ENCODE data around the gene GGA2. TPM values are rescaled to one million over a fixed set of nuclear protein-coding genes. Genes with fewer than 3 reads are reported as not detected.
"Not testable (repeated sequence)": the region's sequence is repeated elsewhere in the genome, so short reads cannot be mapped to it uniquely, and the experiment has no call there.

Gene GGA2
- total RNA-seq = 10 to 100 TPM; 85.5 to 86.6 TPM

- Mint-ChIP-seq H3K27me3 (ENCODE audit: low read depth) (no peaks in the 10 kb centered on the region), H3K36me3 (ENCODE audit: insufficient read depth in 2 of 2) (peaks cover 10 to 12% of the 10 kb centered on the region in 2 donors), H3K9me3 (peaks cover 0 to 4% of the 10 kb centered on the region in 2 donors), H3K4me3 (peak within 1 kb of the TSS; percentile 92 to 95), H3K4me1 (ENCODE audit: low read depth) (peaks cover 48% of the 10 kb centered on the region), H3K27ac (peak within 1 kb of the TSS; percentile 54)
- peak; percentile 94 to 95 for ATAC-seq (replicated peaks in 1 of 2)
- peak; percentile 84 to 87 for DNase-seq
Measured at GRCh38 chr16:23510164-23510914, at the start of gene GGA2. GGA2 (minus strand) TSS chr16:23510494; CDS start chr16:23510411, 83 bp downstream.

GRCh38 chr16:23557779-23558702 is 47.7 kb upstream of the GGA2 start:
- H3K36me3 Mint-ChIP-seq (ENCODE audit: insufficient read depth in 2 of 2) = peaks cover 0 to 15% of the 10 kb centered on the region in 2 donors
- H3K27me3 Mint-ChIP-seq (ENCODE audit: low read depth) = no peaks in the 10 kb centered on the region
- ATAC-seq (replicated peaks in 1 of 2) (peak in 1 of 2 donors; percentile 13), DNase-seq (no peak)
- peak overlapping the region; percentile 91 for H3K27ac Mint-ChIP-seq
- no peaks in the 10 kb centered on the region for H3K9me3 Mint-ChIP-seq
- H3K4me1 Mint-ChIP-seq (ENCODE audit: low read depth) = peaks cover 63% of the 10 kb centered on the region
- peak overlapping the region; percentile 97 for H3K4me3 Mint-ChIP-seq

- no peaks in the 10 kb centered on the region for H3K27me3 Mint-ChIP-seq (ENCODE audit: low read depth)
Measured at GRCh38 chr16:23556881-23557778, 46.8 kb upstream of the GGA2 start, which contains the start of the genes EARS2 and UBFD1. EARS2 (minus strand) TSS chr16:23557350; CDS start chr16:23557343, 7 bp downstream. UBFD1 (plus strand) TSS chr16:23557727; CDS start chr16:23557743, 16 bp downstream.

GRCh38 chr16:23554536-23554935 is 44.2 kb upstream of the GGA2 start:
- Mint-ChIP-seq H3K4me1 (ENCODE audit: low read depth) (peaks cover 39% of the 10 kb centered on the region), H3K4me3 (no peak overlapping the region), H3K27ac (no peak overlapping the region), H3K36me3 (ENCODE audit: insufficient read depth in 2 of 2) (peaks cover 2 to 12% of the 10 kb centered on the region in 2 donors), H3K27me3 (ENCODE audit: low read depth) (no peaks in the 10 kb centered on the region), H3K9me3 (no peaks in the 10 kb centered on the region)
- no peak for DNase-seq
- no peak for ATAC-seq (replicated peaks in 1 of 2)

More at GRCh38 chr16:23556881-23557778, 46.8 kb upstream of the GGA2 start, which contains the start of the genes EARS2 and UBFD1:
- Mint-ChIP-seq H3K36me3 (ENCODE audit: insufficient read depth in 2 of 2) (peaks cover 0 to 6% of the 10 kb centered on the region in 2 donors), H3K4me3 (peak within 1 kb of the TSS; percentile 97), H3K9me3 (no peaks in the 10 kb centered on the region), H3K27ac (peak within 1 kb of the TSS; percentile 92), H3K4me1 (ENCODE audit: low read depth) (peaks cover 57% of the 10 kb centered on the region)
- DNase-seq = peak; percentile 98 to 99
- peak; percentile 93 for ATAC-seq (replicated peaks in 1 of 2)

- H3K27me3 Mint-ChIP-seq (ENCODE audit: low read depth) = no peaks in the 10 kb centered on the region
- no peak overlapping the region for H3K27ac Mint-ChIP-seq
- no peak overlapping the region for H3K4me3 Mint-ChIP-seq
- peaks cover 28% of the 10 kb centered on the region for H3K4me1 Mint-ChIP-seq (ENCODE audit: low read depth)
- H3K36me3 Mint-ChIP-seq (ENCODE audit: insufficient read depth in 2 of 2) = peaks cover 2 to 13% of the 10 kb centered on the region in 2 donors
- ATAC-seq (replicated peaks in 1 of 2) (no peak), DNase-seq (no peak)
- H3K9me3 Mint-ChIP-seq = no peaks in the 10 kb centered on the region
Measured at GRCh38 chr16:23552161-23552560, 41.9 kb upstream of the GGA2 start.

- H3K36me3 Mint-ChIP-seq (ENCODE audit: insufficient read depth in 2 of 2) = peaks cover 2 to 14% of the 10 kb centered on the region in 2 donors
- no peaks in the 10 kb centered on the region for H3K9me3 Mint-ChIP-seq
- ATAC-seq (replicated peaks in 1 of 2) = no peak
- DNase-seq = no peak
- no peak overlapping the region for H3K4me3 Mint-ChIP-seq
- H3K27me3 Mint-ChIP-seq (ENCODE audit: low read depth) = no peaks in the 10 kb centered on the region
- no peak overlapping the region for H3K27ac Mint-ChIP-seq
- H3K4me1 Mint-ChIP-seq (ENCODE audit: low read depth) = peaks cover 7% of the 10 kb centered on the region
Measured at GRCh38 chr16:23549938-23550337, 39.6 kb upstream of the GGA2 start.

- DNase-seq (no peak), ATAC-seq (replicated peaks in 1 of 2) (no peak)
- Mint-ChIP-seq H3K27me3 (ENCODE audit: low read depth) (no peaks in the 10 kb centered on the region), H3K4me3 (no peak overlapping the region), H3K27ac (no peak overlapping the region), H3K36me3 (ENCODE audit: insufficient read depth in 2 of 2) (peaks cover 2 to 10% of the 10 kb centered on the region in 2 donors), H3K9me3 (no peaks in the 10 kb centered on the region), H3K4me1 (ENCODE audit: low read depth) (no peaks in the 10 kb centered on the region)
Measured at GRCh38 chr16:23544436-23544835, 34.1 kb upstream of the GGA2 start.

- H3K9me3 Mint-ChIP-seq; ATAC-seq (replicated peaks in 1 of 2); H3K4me3 Mint-ChIP-seq; DNase-seq; H3K27ac Mint-ChIP-seq; H3K27me3 Mint-ChIP-seq (ENCODE audit: low read depth): not testable (repeated sequence)
- Mint-ChIP-seq H3K4me1 (ENCODE audit: low read depth) (peaks cover 12% of the 10 kb centered on the region), H3K36me3 (ENCODE audit: insufficient read depth in 2 of 2) (peaks cover 2 to 10% of the 10 kb centered on the region in 2 donors)
Measured at GRCh38 chr16:23540817-23541178, 30.5 kb upstream of the GGA2 start.

GRCh38 chr16:23539984-23540816 is 29.9 kb upstream of the GGA2 start:
- Mint-ChIP-seq H3K9me3 (no peaks in the 10 kb centered on the region), H3K27me3 (ENCODE audit: low read depth) (no peaks in the 10 kb centered on the region), H3K27ac (no peak overlapping the region), H3K4me3 (no peak overlapping the region), H3K36me3 (ENCODE audit: insufficient read depth in 2 of 2) (peaks cover 2 to 10% of the 10 kb centered on the region in 2 donors), H3K4me1 (ENCODE audit: low read depth) (peaks cover 12% of the 10 kb centered on the region)
- DNase-seq (no peak), ATAC-seq (replicated peaks in 1 of 2) (no peak)

- H3K27me3 Mint-ChIP-seq (ENCODE audit: low read depth) = no peaks in the 10 kb centered on the region
- DNase-seq (no peak), ATAC-seq (replicated peaks in 1 of 2) (no peak)
- H3K9me3 Mint-ChIP-seq = no peaks in the 10 kb centered on the region
- H3K36me3 Mint-ChIP-seq (ENCODE audit: insufficient read depth in 2 of 2) = peaks cover 2 to 14% of the 10 kb centered on the region in 2 donors
- H3K27ac Mint-ChIP-seq = peak overlapping the region; percentile 9
- peaks cover 12% of the 10 kb centered on the region for H3K4me1 Mint-ChIP-seq (ENCODE audit: low read depth)
- H3K4me3 Mint-ChIP-seq = no peak overlapping the region
Measured at GRCh38 chr16:23538919-23539278, 28.6 kb upstream of the GGA2 start.

GRCh38 chr16:23537390-23537789 is 27.1 kb upstream of the GGA2 start:
- ATAC-seq (replicated peaks in 1 of 2) (no peak), DNase-seq (no peak)
- Mint-ChIP-seq H3K4me3 (no peak overlapping the region), H3K27ac (no peak overlapping the region), H3K4me1 (ENCODE audit: low read depth) (peaks cover 12% of the 10 kb centered on the region), H3K9me3 (no peaks in the 10 kb centered on the region), H3K36me3 (ENCODE audit: insufficient read depth in 2 of 2) (peaks cover 0 to 17% of the 10 kb centered on the region in 2 donors), H3K27me3 (ENCODE audit: low read depth) (no peaks in the 10 kb centered on the region)

Measured in activated T-cell treated with anti-CD3 and anti-CD28 coated beads, Interleukin-2, amount 50 U/mL, for 72 hours (primary cell).